Measurements from ENCODE around the gene ANKDD1A.

ANKDD1A gene

GRCh38 chr15:64969401-64969800, 57.7 kb downstream of the ANKDD1A start:
- DNase-seq (ENCODE audit: low spot score), result no peak

GRCh38 chr15:64970698-64971097, 59.0 kb downstream of the ANKDD1A start:
- no peak for DNase-seq (ENCODE audit: low spot score)

- DNase-seq (ENCODE audit: low spot score), result no peak
Observed at GRCh38 chr15:64975390-64975789, 63.7 kb downstream of the ANKDD1A start.

- DNase-seq (ENCODE audit: low spot score), result no peak
Observed at GRCh38 chr15:64979252-64979710, 67.6 kb downstream of the ANKDD1A start.

- no peak for DNase-seq (ENCODE audit: low spot score)
Observed at GRCh38 chr15:64981812-64982431, 70.2 kb downstream of the ANKDD1A start.

- no peak for DNase-seq (ENCODE audit: low spot score)
Observed at GRCh38 chr15:64982472-64982871, 70.8 kb downstream of the ANKDD1A start.

- peak; percentile 35 for DNase-seq (ENCODE audit: low spot score)
Observed at GRCh38 chr15:64985366-64986033, 73.8 kb downstream of the ANKDD1A start.

GRCh38 chr15:64987136-64987535, 75.4 kb downstream of the ANKDD1A start:
- no peak for DNase-seq (ENCODE audit: low spot score)

- peak; percentile 99 for DNase-seq (ENCODE audit: low spot score)
Observed at GRCh38 chr15:64989416-64990167, 77.9 kb downstream of the ANKDD1A start, which contains the start of gene SPG21. TSS of gene SPG21 (minus strand) at chr15:64989914. CDS start at chr15:64983569, 6,345 bp downstream.

GRCh38 chr15:64990168-64990470, 78.4 kb downstream of the ANKDD1A start:
- DNase-seq (ENCODE audit: low spot score), result no peak

- DNase-seq (ENCODE audit: low spot score), result no peak
Observed at GRCh38 chr15:64991536-64992135, 79.9 kb downstream of the ANKDD1A start.

- no peak for DNase-seq (ENCODE audit: low spot score)
Observed at GRCh38 chr15:64993290-64993689, 81.6 kb downstream of the ANKDD1A start.

GRCh38 chr15:64997066-64997465, 85.4 kb downstream of the ANKDD1A start:
- no peak for DNase-seq (ENCODE audit: low spot score)

GRCh38 chr15:64997745-64998375, 86.2 kb downstream of the ANKDD1A start:
- no peak for DNase-seq (ENCODE audit: low spot score)

- no peak for DNase-seq (ENCODE audit: low spot score)
Observed at GRCh38 chr15:65004993-65005392, 93.3 kb downstream of the ANKDD1A start.

- DNase-seq (ENCODE audit: low spot score), result no peak
Observed at GRCh38 chr15:65006876-65007275, 95.2 kb downstream of the ANKDD1A start.
